H9 (cell line): ENCODE data around the gene GUCY1A1. TPM values are rescaled to one million over a fixed set of nuclear protein-coding genes. Genes with fewer than 3 reads are reported as not detected.

Experiments
- DNase-seq: peaks from one replicate; pipeline ENCODE4 v3.0.0-alpha.2; 2017
- H2AFZ ChIP-seq: one replicate; pipeline ENCODE4 v1.6.1; 2013; ENCODE audit warnings: mild to moderate bottlenecking, low read length, control low read depth, moderate library complexity
- H2AK5ac ChIP-seq: 2 replicates; pipeline ENCODE4 v1.6.1; 2013; ENCODE audit warnings: low read length, control low read depth, mixed read lengths; ENCODE audit not compliant: insufficient read length
- H2BK120ac ChIP-seq: one replicate; pipeline ENCODE4 v1.6.1; 2013; ENCODE audit warnings: low read depth, mild to moderate bottlenecking, low read length, control low read depth, inconsistent platforms; ENCODE audit not compliant: poor library complexity, severe bottlenecking
- H2BK12ac ChIP-seq: 2 replicates; pipeline ENCODE4 v1.6.1; 2013; ENCODE audit warnings: low read length, control low read depth, mixed read lengths, low read depth; ENCODE audit not compliant: insufficient read length
- H2BK15ac ChIP-seq: 2 replicates; pipeline ENCODE4 v1.6.1; 2013; ENCODE audit warnings: low read depth, low read length, control low read depth
- H2BK20ac ChIP-seq: one replicate; pipeline ENCODE4 v1.6.1; 2013; ENCODE audit warnings: low read depth, mild to moderate bottlenecking, low read length, control low read depth, inconsistent platforms; ENCODE audit not compliant: poor library complexity, severe bottlenecking
- H2BK5ac ChIP-seq: 2 replicates; pipeline ENCODE4 v1.6.1; 2013; ENCODE audit warnings: low read length, control low read depth, mixed read lengths; ENCODE audit not compliant: insufficient read length
- H3K14ac ChIP-seq: 2 replicates; pipeline ENCODE4 v1.6.1; 2013; ENCODE audit warnings: low read length, control low read depth; ENCODE audit not compliant: insufficient read depth
- H3K18ac ChIP-seq: 2 replicates; pipeline ENCODE4 v1.6.1; 2013; ENCODE audit warnings: low read depth, mild to moderate bottlenecking, mixed read lengths, low read length, control low read depth; ENCODE audit not compliant: insufficient read length
- H3K23ac ChIP-seq: 2 replicates; pipeline ENCODE4 v1.6.1; 2013; ENCODE audit warnings: low read length, control low read depth, mixed read lengths, low read depth; ENCODE audit not compliant: insufficient read length
- H3K23me2 ChIP-seq: 2 replicates; pipeline ENCODE4 v1.6.1; 2013; ENCODE audit warnings: low read depth, mild to moderate bottlenecking, mixed read lengths, low read length, control low read depth; ENCODE audit not compliant: insufficient read length, poor library complexity, severe bottlenecking
- H3K27ac ChIP-seq: 2 replicates; pipeline ENCODE4 v1.5.1; 2013; ENCODE audit warnings: low read length, control low read depth, mixed read lengths, low read depth; ENCODE audit not compliant: insufficient read length
- H3K27me3 ChIP-seq: 2 replicates; pipeline ENCODE4 v1.6.1; 2013; ENCODE audit warnings: low read length, control low read depth, inconsistent platforms; ENCODE audit not compliant: insufficient read depth
- H3K4ac ChIP-seq: 2 replicates; pipeline ENCODE4 v1.6.1; 2013; ENCODE audit warnings: low read depth, mild to moderate bottlenecking, control low read depth, inconsistent platforms, low read length, moderate library complexity
- H3K4me1 ChIP-seq: 2 replicates; pipeline ENCODE4 v1.6.1; 2013; ENCODE audit warnings: low read length, control low read depth, inconsistent platforms; ENCODE audit not compliant: insufficient read depth
- H3K4me2 ChIP-seq: 2 replicates; pipeline ENCODE4 v1.6.1; 2013; ENCODE audit warnings: low read length, control low read depth, mixed read lengths; ENCODE audit not compliant: insufficient read length, insufficient read depth
- H3K56ac ChIP-seq: 2 replicates; pipeline ENCODE4 v1.6.1; 2013; ENCODE audit warnings: low read depth, mild to moderate bottlenecking, mixed read lengths, low read length, control low read depth; ENCODE audit not compliant: insufficient read length
- H3K79me1 ChIP-seq: 2 replicates; pipeline ENCODE4 v1.6.1; 2013; ENCODE audit warnings: low read depth, mild to moderate bottlenecking, moderate library complexity, low read length, control low read depth, inconsistent platforms; ENCODE audit not compliant: insufficient read depth, poor library complexity, severe bottlenecking
- H3K79me2 ChIP-seq: 2 replicates; pipeline ENCODE4 v1.6.1; 2013; ENCODE audit warnings: low read length, control low read depth, inconsistent platforms; ENCODE audit not compliant: insufficient read depth
- H3K9ac ChIP-seq: 2 replicates; pipeline ENCODE4 v1.6.1; 2013; ENCODE audit warnings: low read length, control low read depth, mixed read lengths; ENCODE audit not compliant: insufficient read length; ENCODE audit errors: extremely low read depth
- H3K9me3 ChIP-seq: one replicate; pipeline ENCODE4 v1.6.1; 2013; ENCODE audit warnings: low read depth, low read length, inconsistent platforms; ENCODE audit not compliant: control insufficient read depth
- H3T11ph ChIP-seq: one replicate; pipeline ENCODE4 v1.6.1; 2013; ENCODE audit warnings: mild to moderate bottlenecking, low read length, control low read depth, inconsistent platforms
- H4K20me1 ChIP-seq: one replicate; pipeline ENCODE4 v1.6.1; 2013; ENCODE audit not compliant: control insufficient read depth, insufficient read length, insufficient read depth
- H4K5ac ChIP-seq: 2 replicates; pipeline ENCODE4 v1.6.1; 2013; ENCODE audit warnings: low read depth, mild to moderate bottlenecking, mixed read lengths, low read length, control low read depth; ENCODE audit not compliant: insufficient read length
- H4K8ac ChIP-seq: replicated peaks from 2 replicates; pipeline ENCODE4 v1.6.1; 2013; ENCODE audit warnings: low read length, control low read depth, mixed read lengths, low read depth; ENCODE audit not compliant: insufficient read length
- H4K91ac ChIP-seq: 2 replicates; pipeline ENCODE4 v1.6.1; 2013; ENCODE audit warnings: low read depth, mild to moderate bottlenecking, moderate library complexity, mixed read lengths, low read length, control low read depth; ENCODE audit not compliant: insufficient read length
- H3K27ac Mint-ChIP-seq, 3 experiments: 2 replicates in 2 of 3; 3 replicates in 1 of 3; pipeline ENCODE4 v1.8.0; 2020 to 2021; ENCODE audit warnings: mixed read lengths in 3 of 3, mild to moderate bottlenecking in 1 of 3, moderate library complexity in 1 of 3
- H3K27me3 Mint-ChIP-seq: 2 replicates; pipeline ENCODE4 v1.8.0; 2021; ENCODE audit warnings: low read depth, mild to moderate bottlenecking, moderate library complexity, mixed read lengths
- H3K36me3 Mint-ChIP-seq, 3 experiments: 2 replicates in 2 of 3; 3 replicates in 1 of 3; pipeline ENCODE4 v1.8.0; 2020 to 2021; ENCODE audit warnings: low read depth in 3 of 3, mixed read lengths in 3 of 3; ENCODE audit not compliant: insufficient read depth in 1 of 3
- H3K4me1 Mint-ChIP-seq, 2 experiments: 2 replicates each; pipeline ENCODE4 v1.8.0; 2020; ENCODE audit warnings: mixed read lengths in 2 of 2
- H3K4me3 Mint-ChIP-seq, 2 experiments: 2 replicates in 1 of 2; 3 replicates in 1 of 2; pipeline ENCODE4 v1.8.0; 2020 to 2021; ENCODE audit warnings: mild to moderate bottlenecking in 2 of 2, mixed read lengths in 2 of 2, moderate library complexity in 1 of 2
- H3K9me3 Mint-ChIP-seq, 2 experiments: 2 replicates in 1 of 2; 3 replicates in 1 of 2; pipeline ENCODE4 v1.8.0; 2020; ENCODE audit warnings: mild to moderate bottlenecking in 2 of 2, mixed read lengths in 2 of 2, moderate library complexity in 1 of 2
- CTCF ChIP-seq: fragments of 200-600 bp; sonication (generic); conservative IDR thresholded peaks from 3 replicates; pipeline ENCODE4 v1.8.0; 2021; ENCODE audit warnings: antibody characterized with exemption, mild to moderate bottlenecking
- WGBS: extraction: QIAGEN DNeasy Blood & Tissue Kit; methylation state at CpG from one replicate; pipeline ENCODE4 v1.1.7; 2013; ENCODE audit warnings: missing lambda C conversion rate, low lambda C conversion rate, mixed read lengths; ENCODE audit not compliant: insufficient read length; ENCODE audit errors: extremely low coverage; 5-methylcytosine and 5-hydroxymethylcytosine counted together
- total RNA-seq: library from RNA; stranded (reverse); gene quantifications from 2 replicates; pipeline ENCODE4 v1.2.1, GENCODE V29; 2021

GUCY1A1 gene
- total RNA-seq, 1 experiment from 2014 or later = not detected

- no CpG with 5 or more reads among the region's 1 CpG for WGBS
- no peaks in the 10 kb centered on the region for H3K79me1 ChIP-seq
- H3T11ph ChIP-seq = no peak overlapping the region
- H4K91ac ChIP-seq = no peak overlapping the region
- no peak overlapping the region for H2AK5ac ChIP-seq
- no peak for DNase-seq
- no peak overlapping the region for H4K8ac ChIP-seq
- Mint-ChIP-seq H3K9me3 (no peaks in the 10 kb centered on the region), H3K27ac (no peak overlapping the region), H3K36me3 (no peaks in the 10 kb centered on the region), H3K4me3 (no peak overlapping the region), H3K4me1 (no peaks in the 10 kb centered on the region), H3K27me3 (peaks cover 1% of the 10 kb centered on the region; the same call in 1 of the 2 replicates)
- H2BK12ac ChIP-seq = no peak overlapping the region
- H2BK120ac ChIP-seq = no peak overlapping the region
- no peak for TF ChIP-seq CTCF
- no peak overlapping the region for H3K56ac ChIP-seq
- no peak overlapping the region for H4K5ac ChIP-seq
- H2BK15ac ChIP-seq = no peak overlapping the region
- no peak overlapping the region for H2BK5ac ChIP-seq
- no peak overlapping the region for H3K4ac ChIP-seq
- no peak overlapping the region for H3K9ac ChIP-seq
- H2AFZ ChIP-seq = no peak overlapping the region
- H3K27me3 ChIP-seq = no peaks in the 10 kb centered on the region
- H3K14ac ChIP-seq = no peak overlapping the region
- no peaks in the 10 kb centered on the region for H3K23me2 ChIP-seq
- no peak overlapping the region for H3K27ac ChIP-seq
- H3K79me2 ChIP-seq = no peaks in the 10 kb centered on the region
- no peak overlapping the region for H3K23ac ChIP-seq
- H3K4me2 ChIP-seq = no peak overlapping the region
- H3K4me1 ChIP-seq = no peaks in the 10 kb centered on the region
- no peak overlapping the region for H3K18ac ChIP-seq
- no peaks in the 10 kb centered on the region for H3K9me3 ChIP-seq
- no peaks in the 10 kb centered on the region for H4K20me1 ChIP-seq
- no peak overlapping the region for H2BK20ac ChIP-seq
These were observed 68.3 kb downstream of the GUCY1A1 start for GRCh38 chr4:155734951-155735350.
